Measurements from ENCODE around the gene DPEP1. TPM values are rescaled to one million over a fixed set of nuclear protein-coding genes. Genes with fewer than 3 reads are reported as not detected.

DPEP1 gene
- total RNA-seq, 3 donors from 2014 or later (not counting 1 experiment from before 2014, with no cell fraction given): not detected

DNA sequence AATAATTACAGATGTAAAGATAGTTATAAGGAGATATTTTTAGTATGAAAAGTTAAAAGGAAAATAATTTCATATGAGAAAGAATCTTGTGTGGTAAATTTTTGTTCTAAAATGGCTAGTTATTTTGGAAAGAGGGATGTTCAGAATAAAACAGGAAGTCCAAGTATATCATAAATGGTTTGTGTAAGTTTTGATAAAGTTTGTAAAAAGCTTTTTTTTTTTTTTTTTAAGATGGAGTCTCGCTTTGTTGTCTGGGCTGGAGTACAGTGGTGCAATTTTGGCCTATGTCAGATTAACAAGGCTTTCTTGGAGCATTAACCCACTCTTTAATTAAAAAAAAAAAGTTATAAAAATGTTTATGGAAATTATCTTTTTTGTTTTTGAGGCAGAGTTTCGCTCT, 64.8 kb downstream of the DPEP1 start:
- Mint-ChIP-seq H3K36me3 (no peaks in the 10 kb centered on the region), H3K9me3 (no peaks in the 10 kb centered on the region), H3K27me3 (ENCODE audit: low read depth in 2 of 2) (no peaks in the 10 kb centered on the region), H3K27ac (no peak overlapping the region), H3K4me3 (no peak overlapping the region), H3K4me1 (no peaks in the 10 kb centered on the region)
- 100% methylated on average over 1 of the region's 2 CpGs for WGBS (ENCODE audit: insufficient coverage)
- H3K36me3 ChIP-seq (ENCODE audit: control insufficient read depth, insufficient read depth, low read length): no peaks in the 10 kb centered on the region
- no peak overlapping the region for H3K27ac ChIP-seq (ENCODE audit: low read length)
- intact Hi-C loops (cut with micrococcal nuclease): no loop called here
- no peak for DNase-seq
- no peak for ATAC-seq
- H3K27me3 ChIP-seq (ENCODE audit: control insufficient read depth, insufficient read depth, low read length): no peaks in the 10 kb centered on the region
- TF ChIP-seq, protein P1, sequence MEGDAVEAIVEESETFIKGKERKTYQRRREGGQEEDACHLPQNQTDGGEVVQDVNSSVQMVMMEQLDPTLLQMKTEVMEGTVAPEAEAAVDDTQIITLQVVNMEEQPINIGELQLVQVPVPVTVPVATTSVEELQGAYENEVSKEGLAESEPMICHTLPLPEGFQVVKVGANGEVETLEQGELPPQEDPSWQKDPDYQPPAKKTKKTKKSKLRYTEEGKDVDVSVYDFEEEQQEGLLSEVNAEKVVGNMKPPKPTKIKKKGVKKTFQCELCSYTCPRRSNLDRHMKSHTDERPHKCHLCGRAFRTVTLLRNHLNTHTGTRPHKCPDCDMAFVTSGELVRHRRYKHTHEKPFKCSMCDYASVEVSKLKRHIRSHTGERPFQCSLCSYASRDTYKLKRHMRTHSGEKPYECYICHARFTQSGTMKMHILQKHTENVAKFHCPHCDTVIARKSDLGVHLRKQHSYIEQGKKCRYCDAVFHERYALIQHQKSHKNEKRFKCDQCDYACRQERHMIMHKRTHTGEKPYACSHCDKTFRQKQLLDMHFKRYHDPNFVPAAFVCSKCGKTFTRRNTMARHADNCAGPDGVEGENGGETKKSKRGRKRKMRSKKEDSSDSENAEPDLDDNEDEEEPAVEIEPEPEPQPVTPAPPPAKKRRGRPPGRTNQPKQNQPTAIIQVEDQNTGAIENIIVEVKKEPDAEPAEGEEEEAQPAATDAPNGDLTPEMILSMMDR (IDR thresholded peaks at IDR 0.05): no peak
- no peaks in the 10 kb centered on the region for H3K4me1 ChIP-seq (ENCODE audit: control insufficient read depth, insufficient read depth, low read length)
- H3K9me3 ChIP-seq (ENCODE audit: control insufficient read depth, insufficient read depth, low read length): no peaks in the 10 kb centered on the region
- H3K4me3 ChIP-seq (ENCODE audit: low read length): no peak overlapping the region

GRCh38 chr16:89685916-89686315, 72.5 kb downstream of the DPEP1 start:
- TF ChIP-seq, protein P1 (IDR thresholded peaks at IDR 0.05): no peak
- no peaks in the 10 kb centered on the region for H3K36me3 Mint-ChIP-seq
- H3K36me3 ChIP-seq (ENCODE audit: control insufficient read depth, insufficient read depth, low read length): peaks cover 5% of the 10 kb centered on the region
- H3K27me3 ChIP-seq (ENCODE audit: control insufficient read depth, insufficient read depth, low read length): no peaks in the 10 kb centered on the region
- no peaks in the 10 kb centered on the region for H3K27me3 Mint-ChIP-seq (ENCODE audit: low read depth in 2 of 2)
- H3K4me1 Mint-ChIP-seq: peaks cover 7 to 20% of the 10 kb centered on the region in 2 donors
- intact Hi-C loops (cut with micrococcal nuclease): loop anchor here (2.0 kb wide), 1 partner anchor 15 kb away; the partner anchor contains the start of gene SPATA2L
- ATAC-seq (no peak), DNase-seq (no peak)
- no peak overlapping the region for H3K27ac ChIP-seq (ENCODE audit: low read length)
- H3K9me3 ChIP-seq (ENCODE audit: control insufficient read depth, insufficient read depth, low read length): no peaks in the 10 kb centered on the region
- H3K9me3 Mint-ChIP-seq: no peaks in the 10 kb centered on the region
- no CpG with 5 or more reads among the region's 1 CpG for WGBS (ENCODE audit: insufficient coverage)
- peak overlapping the region; percentile 17 for H3K4me3 Mint-ChIP-seq
- peaks cover 19% of the 10 kb centered on the region for H3K4me1 ChIP-seq (ENCODE audit: control insufficient read depth, insufficient read depth, low read length)
- H3K4me3 ChIP-seq (ENCODE audit: low read length): no peak overlapping the region
- peak overlapping the region in 1 of 2 donors; percentile 92 for H3K27ac Mint-ChIP-seq

- WGBS (ENCODE audit: insufficient coverage): under 1% methylated on average over 67 of the region's 67 CpGs
- DNase-seq (peak; percentile 92 to 94), ATAC-seq (peak; percentile 86 to 87 (median 86))
- peak within 1 kb of the TSS; percentile 52 for H3K4me3 ChIP-seq (ENCODE audit: low read length)
- peaks cover 7 to 20% of the 10 kb centered on the region in 2 donors for H3K4me1 Mint-ChIP-seq
- H3K36me3 Mint-ChIP-seq: no peaks in the 10 kb centered on the region
- H3K27me3 ChIP-seq (ENCODE audit: control insufficient read depth, insufficient read depth, low read length): no peaks in the 10 kb centered on the region
- H3K9me3 Mint-ChIP-seq: no peaks in the 10 kb centered on the region
- H3K27me3 Mint-ChIP-seq (ENCODE audit: low read depth in 2 of 2): no peaks in the 10 kb centered on the region
- H3K27ac ChIP-seq (ENCODE audit: low read length): peak within 1 kb of the TSS; percentile 60
- intact Hi-C loops (cut with micrococcal nuclease): loop anchor here (2.0 kb wide), 1 partner anchor 14 kb away; the partner anchor contains the start of gene SPATA2L
- H3K4me3 Mint-ChIP-seq: peak within 1 kb of the TSS; percentile 96
- H3K4me1 ChIP-seq (ENCODE audit: control insufficient read depth, insufficient read depth, low read length): peaks cover 19% of the 10 kb centered on the region
- no peaks in the 10 kb centered on the region for H3K9me3 ChIP-seq (ENCODE audit: control insufficient read depth, insufficient read depth, low read length)
- H3K27ac Mint-ChIP-seq: peak within 1 kb of the TSS; percentile 89 to 92
- H3K36me3 ChIP-seq (ENCODE audit: control insufficient read depth, insufficient read depth, low read length): peaks cover 10% of the 10 kb centered on the region
- TF ChIP-seq, protein P1 (IDR thresholded peaks at IDR 0.05): no peak
Measured at GRCh38 chr16:89686520-89687091, 73.2 kb downstream of the DPEP1 start, which contains the start of gene CDK10. Gene CDK10, plus strand, starts transcription at chr16:89686689. Its CDS starts 22 bp downstream, at chr16:89686711.
